Amniotic stem cell (primary cell): Measurements from ENCODE around the gene IBA57.

ENCODE experiments used
- DNase-seq: peaks from one replicate; lab custom pipeline; 2025; lab: John Stamatoyannopoulos, UW

Gene IBA57

DNA sequence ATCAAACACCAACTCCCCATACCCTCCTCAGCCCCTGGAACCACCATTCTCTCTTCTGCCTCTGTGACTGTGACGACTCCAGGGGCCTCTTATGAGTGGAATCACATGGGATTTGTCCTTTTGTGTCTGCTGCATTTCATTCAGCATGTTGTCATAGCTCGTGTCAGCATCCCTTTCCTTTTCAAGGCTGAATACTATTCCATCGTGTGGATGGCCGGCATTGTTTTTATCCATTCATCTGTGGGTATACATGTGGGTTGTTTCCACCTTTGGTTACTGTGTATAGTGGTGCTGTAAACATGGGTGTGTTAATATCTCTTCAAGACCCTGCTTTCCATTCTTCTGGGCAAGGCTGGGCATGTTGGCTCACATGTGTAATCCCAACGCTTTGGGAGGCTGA, 25.2 kb downstream of the IBA57 start:
- no peak for DNase-seq

DNA sequence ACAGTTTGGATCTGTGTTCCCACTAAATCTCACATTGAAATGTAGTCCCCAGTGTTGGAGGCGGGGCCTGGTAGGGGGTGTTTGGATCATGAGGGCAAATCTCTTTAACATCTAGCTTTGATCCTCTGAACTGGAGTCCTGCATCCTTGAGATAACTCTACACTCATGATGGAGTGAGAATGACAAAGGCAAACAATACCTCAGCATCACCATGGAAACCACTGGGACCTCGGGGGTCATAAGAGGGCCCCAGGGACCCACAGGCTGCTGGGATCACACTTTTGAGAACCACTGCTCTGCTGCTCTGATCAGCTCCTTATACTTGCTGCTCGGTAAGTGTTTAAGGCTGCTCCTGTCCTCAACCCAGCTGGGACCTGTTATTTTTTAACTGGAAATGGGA, 28.8 kb downstream of the IBA57 start:
- DNase-seq = no peak

DNA sequence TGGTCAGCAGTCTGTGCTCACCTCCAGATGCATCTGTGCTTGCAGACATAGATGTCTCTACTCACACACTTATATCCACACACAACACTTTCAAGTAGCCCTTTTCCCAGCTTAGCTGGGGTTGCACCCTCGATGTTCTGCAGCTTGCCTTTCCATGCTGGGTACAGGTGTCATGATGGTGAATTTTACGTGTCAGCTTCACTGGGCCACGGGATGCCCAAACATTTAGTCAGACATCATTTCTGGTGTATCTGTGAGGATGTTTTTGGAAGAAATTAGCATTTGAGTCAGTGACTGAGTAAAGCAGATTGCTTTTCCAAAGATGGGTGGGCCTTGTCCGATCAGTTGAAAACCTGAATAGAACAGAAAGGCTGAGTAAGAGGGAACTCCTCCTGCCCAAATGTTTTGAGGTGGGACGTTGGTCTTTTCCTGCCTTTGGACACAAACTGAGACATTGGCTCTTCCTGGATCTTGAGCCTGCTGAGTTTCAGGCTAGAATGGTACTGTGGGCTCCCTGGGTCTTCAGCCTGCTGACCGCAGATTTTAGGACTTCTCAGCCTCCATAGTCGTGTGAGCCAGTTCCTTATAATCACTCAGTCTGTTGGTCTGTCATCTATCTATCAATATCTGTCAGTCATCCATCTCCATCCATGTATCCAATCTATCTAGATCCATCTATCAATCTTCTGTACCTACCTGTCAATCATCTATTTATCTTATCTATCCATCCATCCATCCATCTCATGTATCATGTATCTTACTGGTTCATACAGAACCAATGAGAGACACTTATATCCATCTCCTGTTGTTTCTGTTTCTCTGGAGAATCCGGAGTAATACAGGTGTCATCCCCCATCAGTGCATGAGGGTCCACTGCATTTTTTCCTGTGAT, 29.6 kb downstream of the IBA57 start:
- DNase-seq = no peak

DNA sequence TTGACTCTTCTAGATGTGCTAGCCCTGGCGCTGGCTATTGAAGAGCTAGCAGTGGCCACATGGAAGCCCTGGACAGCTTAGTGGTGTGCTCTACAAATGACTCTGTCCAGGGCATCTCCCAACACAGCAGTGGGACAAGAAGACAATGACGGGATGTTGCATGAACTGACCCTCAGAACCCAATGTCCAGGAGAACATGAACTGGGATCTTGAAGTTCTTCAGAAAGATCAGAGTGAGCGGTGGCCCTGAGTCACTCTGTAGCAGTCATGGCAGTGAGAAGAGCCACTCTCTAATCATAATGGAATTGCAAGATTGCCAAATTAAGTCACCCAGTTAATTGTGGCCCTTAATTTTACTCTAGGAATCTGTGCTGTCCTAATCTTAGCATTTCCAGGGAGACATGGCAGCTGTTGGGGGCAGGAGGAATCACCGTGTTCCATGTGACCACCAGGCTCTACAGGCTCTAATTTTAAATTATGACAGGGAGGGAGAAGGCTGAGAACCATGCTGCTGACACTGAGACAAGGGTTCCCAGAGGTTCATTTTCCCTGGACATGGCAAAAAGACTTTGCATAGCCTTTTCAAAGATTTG, 32.0 kb downstream of the IBA57 start:
- DNase-seq = no peak

DNA sequence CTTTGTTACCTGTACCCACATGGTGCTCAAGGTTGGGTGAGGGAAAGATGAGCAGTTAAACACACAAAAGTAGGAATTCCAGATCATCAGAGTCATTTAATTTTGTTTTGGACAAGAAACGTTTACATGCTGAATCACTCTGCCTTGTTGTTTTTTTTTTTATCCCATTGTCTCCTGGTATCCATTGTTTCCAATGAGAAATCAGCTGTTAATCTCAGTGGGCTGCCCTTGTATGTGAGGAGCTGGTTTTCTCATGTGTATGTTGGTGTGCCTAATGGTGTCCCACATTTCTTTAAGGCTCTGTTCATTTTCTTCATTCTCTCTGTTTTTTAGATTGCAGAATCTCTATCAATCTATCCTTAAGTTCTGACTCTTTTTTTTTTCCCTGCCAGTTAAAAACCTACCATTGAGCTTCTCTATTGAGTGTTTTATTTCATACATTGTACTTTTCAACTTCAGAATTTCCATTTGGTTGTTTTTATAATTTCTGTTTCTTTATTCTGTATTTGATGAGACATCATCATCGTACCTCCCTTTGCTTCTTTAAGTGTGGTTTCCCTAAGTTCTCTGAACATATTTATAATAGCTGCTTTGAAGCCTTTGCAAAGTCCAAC, 33.5 kb downstream of the IBA57 start:
- DNase-seq = no peak

DNA sequence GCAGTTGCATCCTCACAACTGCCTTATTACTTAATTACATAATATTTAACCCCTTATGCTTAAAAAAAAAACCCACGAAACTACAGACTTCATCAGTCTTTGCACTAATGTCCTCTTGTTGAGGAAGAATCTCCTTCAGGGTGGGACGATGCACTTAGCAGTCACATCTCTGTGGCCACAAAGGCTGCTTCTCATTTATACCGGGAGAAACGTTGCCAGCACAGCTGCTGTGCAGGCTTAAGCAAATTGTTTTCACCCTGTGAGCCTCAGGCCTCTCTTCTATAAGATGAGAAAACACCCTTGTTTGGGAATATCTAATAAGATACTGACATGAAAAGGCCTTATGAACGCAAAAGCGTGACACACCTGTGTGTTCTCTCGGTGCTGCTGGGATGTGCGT, 39.4 kb downstream of the IBA57 start:
- DNase-seq = no peak

DNA sequence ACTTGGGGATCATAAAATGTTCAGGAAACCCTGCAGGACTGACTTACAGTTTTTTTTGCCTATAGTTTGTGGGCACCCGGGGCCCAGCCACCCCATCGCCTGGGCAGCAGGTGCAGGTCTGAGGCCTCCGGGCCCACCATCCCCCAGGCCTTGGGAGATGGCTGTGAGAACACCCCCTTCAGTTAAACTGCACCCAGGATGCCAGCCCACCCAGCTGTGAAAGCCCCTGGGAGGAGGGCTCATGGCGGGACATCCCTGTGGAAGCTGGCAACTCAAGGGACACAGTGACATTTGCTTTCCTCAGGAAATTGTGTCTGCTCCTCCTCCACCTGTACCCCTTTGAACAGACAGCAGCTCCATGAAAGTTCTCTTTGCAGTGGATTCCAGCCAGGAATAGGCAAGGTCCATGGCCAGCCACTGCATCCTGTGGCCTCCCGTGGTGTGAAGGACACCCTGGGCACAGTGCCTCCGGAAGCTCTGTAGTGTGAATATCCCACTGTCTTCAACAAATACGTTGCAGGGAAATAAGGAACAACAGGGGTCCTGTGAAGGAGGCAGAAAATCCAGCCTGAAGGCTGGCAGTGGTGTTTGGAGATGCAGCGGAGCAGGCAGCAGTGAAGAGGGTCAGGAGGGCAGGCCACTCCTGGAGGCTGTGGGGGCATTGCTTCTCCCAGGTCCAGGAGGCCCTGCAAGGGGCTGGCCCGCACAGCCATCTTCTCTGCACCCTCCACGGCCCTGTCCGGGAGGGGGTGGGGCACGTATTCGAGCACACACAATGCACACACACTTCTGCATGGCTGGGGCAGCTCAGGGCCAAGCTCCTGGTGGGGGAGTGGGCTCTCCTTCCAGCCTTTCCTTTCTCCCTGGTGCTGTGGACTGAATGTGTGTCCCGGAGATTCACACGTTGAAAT, 40.2 kb downstream of the IBA57 start:
- no peak for DNase-seq

DNA sequence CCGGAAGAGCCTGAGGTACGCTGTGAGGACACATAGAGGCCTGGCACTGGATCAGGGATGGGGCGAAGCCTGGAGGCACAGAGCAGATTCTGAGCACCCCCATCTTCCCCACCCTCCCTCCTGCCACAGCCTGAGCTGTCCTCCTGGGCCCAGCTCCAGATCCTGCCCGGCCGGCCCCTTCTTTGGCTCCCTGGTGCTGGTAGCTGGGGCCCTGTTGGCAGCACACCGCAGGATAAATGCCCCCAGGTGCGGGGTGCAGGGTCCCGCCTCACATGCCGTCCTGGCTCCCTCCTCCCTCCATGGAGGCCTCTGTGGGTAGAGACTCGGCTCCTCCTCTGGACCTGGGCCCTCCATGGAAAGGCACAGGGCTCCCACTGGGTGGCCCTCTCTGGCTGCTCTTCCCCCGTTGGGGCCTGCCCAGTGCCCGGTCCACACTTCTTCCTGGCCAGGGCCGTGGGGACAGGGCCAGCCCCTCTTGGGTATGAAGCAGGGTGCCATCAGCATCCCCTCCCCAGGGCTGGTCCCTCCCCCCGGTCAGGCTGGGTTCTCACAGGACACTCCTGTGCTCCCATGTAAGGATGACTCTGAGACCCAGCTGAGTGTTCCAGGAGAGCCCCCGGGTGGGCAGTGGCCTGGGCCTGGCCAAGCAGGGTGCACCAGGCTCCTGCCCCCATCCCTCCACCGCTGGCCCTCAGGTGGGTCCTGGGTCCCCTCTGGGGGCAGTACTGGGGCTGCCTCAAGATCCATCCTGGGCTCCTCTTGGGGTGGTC, 41.2 kb downstream of the IBA57 start:
- no peak for DNase-seq

DNA sequence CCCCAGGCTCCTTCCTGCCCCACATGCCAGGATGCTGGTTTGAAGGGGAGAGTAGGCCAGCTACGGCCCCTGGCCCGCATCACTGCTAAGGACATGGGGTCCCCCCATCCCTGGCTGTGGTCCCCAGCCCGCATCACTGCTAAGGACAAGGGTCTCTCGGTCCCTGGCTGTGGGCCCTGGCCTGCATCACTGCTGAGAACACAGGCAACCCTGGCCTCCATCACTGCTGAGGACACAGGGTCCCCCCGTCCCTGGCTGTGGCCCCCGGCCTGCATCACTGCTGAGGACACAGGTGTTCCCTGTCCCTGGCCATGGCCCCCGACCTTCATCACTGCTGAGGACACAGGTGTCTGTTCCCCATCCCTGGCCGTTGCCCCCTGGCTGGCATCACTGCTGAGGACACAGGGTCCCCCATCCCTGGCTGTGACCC, 41.8 kb downstream of the IBA57 start:
- no peak for DNase-seq

DNA sequence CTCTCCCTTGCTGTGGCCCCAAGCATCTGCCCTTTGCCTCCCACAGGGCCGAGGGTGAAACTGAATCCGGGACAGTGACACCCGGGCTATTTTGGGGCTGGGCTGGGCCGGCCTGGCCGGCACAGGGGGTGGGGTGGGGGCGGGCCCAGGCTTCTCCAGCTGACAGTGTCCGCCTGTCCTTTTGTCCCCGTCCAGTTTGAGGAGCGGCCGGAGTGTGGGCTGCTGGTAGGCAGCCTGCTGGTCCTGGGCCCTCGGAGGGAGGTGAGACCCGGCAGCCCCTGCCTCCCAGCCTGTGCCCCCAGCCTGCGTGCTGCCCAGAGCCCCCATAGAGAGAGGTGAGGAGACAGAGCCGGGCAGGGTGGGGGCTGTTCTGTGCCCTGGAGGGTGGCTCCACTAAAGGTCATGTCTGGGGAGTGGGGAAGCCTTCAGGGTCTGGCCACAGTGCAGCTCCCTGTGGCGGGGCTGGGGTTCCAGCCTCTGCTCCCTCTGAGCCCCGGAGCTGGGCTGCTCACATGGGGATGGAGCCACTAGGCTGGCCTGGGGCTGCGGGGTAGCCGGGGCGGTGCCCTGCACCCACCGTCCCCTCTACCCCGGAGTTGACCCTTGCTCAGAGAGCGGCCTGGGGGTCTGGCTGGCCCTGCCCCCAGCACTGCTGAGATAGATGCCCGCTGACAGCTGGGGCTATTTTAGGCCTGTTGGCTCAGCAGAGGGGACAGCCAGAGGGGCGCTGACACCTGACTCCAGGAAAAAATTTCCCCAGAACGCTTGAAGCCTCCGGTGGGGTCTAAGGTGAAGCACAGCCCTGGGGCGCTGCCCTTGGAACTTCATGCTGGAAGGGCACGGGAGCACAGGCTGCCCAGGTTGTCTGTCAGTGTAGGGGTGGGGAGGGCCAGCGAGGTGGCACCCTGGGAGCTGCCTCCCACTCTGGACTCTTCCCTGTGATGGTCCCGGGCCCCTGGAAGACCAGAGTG, 42.5 kb downstream of the IBA57 start, which contains the start of gene OBSCN:
OBSCN (plus strand) TSS at position 194 of the 971 bp plus-strand sequence. CDS start 3,740 bp downstream, outside the sequence.
- no peak for DNase-seq

DNA sequence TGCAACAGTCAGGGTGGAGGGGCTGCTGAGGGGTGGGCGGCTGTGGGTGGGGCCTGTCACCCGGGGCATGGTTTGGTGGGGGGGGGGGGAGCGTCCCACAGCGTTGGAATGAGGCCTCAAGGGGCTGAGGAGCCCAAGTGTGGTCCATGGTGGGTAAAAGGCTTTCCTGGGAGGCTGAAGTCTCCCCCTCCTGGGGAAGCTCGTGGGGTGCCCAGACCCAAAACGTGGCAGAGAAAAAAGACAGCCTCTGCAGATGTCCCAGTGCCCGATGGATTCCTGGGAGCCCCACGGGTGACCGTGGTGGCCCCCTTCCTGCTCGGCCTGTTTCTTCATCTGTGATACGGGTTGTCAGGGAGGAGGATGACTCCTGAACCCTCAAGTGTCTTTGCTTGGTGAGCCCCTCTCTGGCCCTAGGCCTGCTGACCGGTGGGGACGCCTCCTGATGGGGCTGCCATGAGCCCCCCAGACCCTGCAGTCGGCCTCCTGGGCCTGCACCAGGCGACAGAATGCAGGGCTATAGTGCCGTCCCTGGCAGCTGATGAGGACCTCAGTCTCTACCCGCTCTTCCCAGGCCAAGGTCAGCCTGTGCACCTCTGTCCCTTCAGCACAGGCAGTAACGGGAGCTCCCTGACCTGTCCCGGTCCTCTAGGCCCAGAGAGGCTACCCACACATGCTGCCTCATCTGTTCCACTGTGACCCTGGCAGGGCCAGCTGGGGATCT, 43.4 kb downstream of the IBA57 start:
- DNase-seq = no peak

DNA sequence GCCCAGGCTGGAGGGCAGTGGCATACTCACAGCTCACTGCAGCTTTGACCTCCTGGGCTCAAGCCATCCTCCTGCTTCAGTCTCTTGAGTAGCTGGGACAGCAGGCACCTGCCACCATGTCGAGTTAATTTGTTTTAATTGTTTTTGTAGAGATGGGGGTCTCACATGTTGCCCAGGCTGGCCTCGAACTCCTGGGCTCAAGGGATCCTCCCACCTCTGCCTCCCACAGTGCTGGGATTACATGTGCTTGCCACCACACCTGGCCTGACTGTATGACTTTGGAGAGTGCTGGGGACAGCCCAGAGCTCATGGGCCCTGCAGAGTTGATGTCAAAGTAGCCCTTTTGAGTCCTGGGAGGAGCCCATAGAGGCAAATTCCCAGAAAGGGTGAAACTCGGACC, 44.1 kb downstream of the IBA57 start:
- DNase-seq = no peak

DNA sequence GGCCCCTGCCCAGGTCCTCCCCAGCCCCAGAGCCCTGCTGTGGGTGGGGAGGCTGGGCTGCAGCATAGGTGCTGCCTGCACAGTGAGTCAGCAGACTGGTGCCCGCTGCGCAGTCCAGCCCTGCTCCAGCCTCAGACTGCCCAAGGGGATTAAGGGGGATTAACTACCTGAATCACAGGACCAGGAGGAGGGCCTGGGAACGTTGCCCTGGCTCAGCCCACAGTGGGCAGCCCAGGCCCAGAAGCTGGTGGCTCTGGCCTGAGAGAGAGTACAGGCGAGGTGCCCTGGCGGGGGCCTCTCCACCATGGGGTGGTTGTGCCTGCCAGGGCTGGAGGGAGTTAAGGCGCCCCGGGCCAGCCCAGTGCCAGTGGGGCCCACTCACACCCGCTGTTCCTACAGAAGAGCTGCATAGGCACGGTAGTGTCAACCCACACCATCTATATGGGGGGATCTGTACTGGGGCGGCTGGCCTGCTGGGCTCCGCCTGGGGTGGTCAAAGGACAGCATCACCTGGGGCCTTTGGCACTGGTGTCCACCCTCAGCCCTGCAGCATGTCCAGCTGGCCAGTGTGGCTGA, 44.6 kb downstream of the IBA57 start:
- peak; percentile 19 for DNase-seq

DNA sequence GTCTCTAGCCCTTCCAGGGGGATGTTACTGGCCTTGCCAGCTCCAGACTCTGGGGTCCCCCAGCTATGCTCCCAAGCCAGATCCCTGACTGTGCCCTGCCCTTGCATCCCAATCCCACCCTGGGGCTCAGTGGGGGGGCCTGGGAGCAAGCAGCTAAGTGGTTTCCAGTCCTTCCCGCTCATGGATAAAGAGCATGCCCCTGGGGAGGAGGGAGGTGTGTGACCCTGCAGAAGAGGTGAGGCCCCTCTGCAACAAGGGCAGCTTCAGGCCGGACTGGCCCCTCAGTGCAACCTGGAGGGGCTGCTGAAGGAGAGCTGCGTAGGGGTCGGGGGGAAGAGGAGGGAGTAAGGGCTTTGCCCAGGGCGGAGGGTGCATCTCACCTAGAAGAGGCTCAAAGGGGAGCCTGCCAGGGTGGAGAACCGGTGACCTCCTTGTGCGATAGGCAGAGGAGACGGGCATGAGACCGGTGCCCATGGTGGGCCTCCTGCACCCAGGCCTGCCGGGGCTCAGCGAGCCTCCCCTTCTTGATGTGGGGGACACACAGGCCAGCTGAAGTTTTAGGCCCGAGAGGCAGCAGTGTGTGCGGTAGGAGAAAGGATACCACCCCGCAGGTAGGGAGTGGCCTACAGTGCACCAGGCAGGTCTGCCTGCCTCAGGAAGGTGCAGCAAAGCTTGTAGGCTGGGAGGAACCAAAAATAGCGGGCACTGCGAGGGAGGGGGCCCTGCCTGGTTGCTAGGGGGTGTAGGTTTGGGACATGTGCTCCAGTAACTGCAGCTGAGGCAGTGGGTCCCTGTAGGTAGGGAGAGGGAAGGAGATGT, 45.3 kb downstream of the IBA57 start:
- DNase-seq = no peak

DNA sequence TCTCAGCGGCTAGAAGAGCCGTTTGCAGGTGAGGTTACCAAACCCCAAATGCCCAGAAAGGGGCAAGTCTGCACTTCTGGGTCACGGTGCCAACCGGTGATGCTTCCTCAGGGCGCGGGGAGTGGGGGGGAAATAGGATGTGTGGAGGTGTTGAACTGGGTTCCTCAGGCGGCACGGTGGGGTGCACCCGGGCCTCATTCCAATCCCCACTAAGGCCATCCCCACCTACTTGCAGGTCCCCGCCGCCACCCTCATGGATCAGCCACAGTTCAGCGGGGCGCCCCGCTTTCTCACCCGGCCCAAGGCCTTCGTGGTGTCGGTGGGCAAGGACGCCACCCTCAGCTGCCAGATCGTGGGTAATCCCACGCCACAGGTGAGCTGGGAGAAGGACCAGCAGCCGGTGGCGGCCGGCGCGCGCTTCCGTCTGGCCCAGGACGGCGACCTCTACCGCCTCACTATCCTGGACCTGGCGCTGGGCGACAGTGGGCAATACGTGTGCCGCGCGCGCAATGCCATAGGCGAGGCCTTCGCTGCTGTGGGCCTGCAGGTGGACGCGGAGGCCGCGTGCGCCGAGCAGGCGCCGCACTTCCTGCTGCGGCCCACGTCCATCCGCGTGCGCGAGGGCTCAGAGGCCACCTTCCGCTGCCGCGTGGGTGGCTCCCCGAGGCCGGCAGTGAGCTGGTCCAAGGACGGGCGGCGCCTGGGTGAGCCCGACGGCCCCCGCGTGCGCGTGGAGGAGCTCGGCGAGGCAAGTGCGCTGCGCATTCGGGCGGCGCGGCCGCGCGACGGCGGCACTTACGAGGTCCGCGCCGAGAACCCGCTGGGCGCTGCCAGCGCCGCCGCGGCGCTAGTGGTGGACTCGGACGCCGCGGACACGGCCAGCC, 46.2 kb downstream of the IBA57 start:
- DNase-seq = no peak

DNA sequence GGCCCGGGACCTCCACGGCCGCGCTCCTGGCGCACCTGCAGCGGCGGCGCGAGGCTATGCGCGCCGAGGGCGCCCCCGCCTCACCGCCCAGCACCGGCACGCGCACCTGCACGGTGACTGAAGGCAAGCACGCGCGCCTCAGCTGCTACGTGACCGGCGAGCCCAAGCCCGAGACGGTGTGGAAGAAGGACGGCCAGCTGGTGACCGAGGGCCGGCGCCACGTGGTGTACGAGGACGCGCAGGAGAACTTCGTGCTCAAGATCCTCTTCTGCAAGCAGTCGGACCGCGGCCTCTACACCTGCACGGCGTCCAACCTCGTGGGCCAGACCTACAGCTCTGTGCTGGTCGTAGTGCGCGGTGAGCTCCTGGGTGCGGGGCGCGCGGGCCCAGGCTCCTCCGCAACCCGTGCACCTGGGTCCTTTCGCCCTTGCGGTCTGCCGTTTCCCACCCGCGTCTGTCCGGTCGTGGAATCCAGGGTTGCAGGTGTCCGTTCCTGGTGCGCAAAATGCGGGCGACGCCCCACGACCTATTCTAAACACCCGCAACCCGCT, 46.9 kb downstream of the IBA57 start:
- no peak for DNase-seq
